HG03159 (cell line): ENCODE data around the gene HSF5.

Source experiments
- ATAC-seq: cut with Tn5 transposase; IDR thresholded peaks from one replicate; pipeline ENCODE4 v1.9.1; 2021; ENCODE audit warnings: mild to moderate bottlenecking, moderate library complexity; ENCODE audit not compliant: unreplicated experiment

Gene HSF5

GRCh38 chr17:58373003-58373402 is 115.2 kb downstream of the HSF5 start:
- ATAC-seq, result no peak

GRCh38 chr17:58371300-58371950 is 116.8 kb downstream of the HSF5 start:
- ATAC-seq, result no peak

GRCh38 chr17:58370716-58371115 is 117.5 kb downstream of the HSF5 start:
- no peak for ATAC-seq

- ATAC-seq, result no peak
Measured at GRCh38 chr17:58370309-58370708, 117.9 kb downstream of the HSF5 start.
